ENCODE results near the gene BOLA1.
"Not testable (repeated sequence)": the region's sequence is repeated elsewhere in the genome, so short reads cannot be mapped to it uniquely, and the experiment has no call there.

The BOLA1 gene

GRCh38 chr1:149928401-149928724 is 29.0 kb downstream of the BOLA1 start:
- Histone ChIP-seq H3K4me1 (ENCODE audit: control insufficient read depth in 1 of 2, insufficient read depth in 2 of 2, low read length in 2 of 2) (peaks cover 35 to 42% of the 10 kb centered on the region in 2 donors), H3K9me3 (ENCODE audit: control insufficient read depth in 1 of 2, low read length in 2 of 2) (no peaks in the 10 kb centered on the region), H3K4me3 (ENCODE audit: low read depth in 1 of 2, low read length in 2 of 2) (peak overlapping the region; percentile 79 to 97), H3K36me3 (ENCODE audit: control insufficient read depth in 1 of 2, insufficient read depth in 2 of 2, low read length in 2 of 2) (peaks cover 55 to 68% of the 10 kb centered on the region in 2 donors), H3K27me3 (ENCODE audit: control insufficient read depth in 1 of 2, insufficient read depth in 2 of 2, low read length in 2 of 2) (no peaks in the 10 kb centered on the region), H3K27ac (ENCODE audit: low read depth, low read length) (peak overlapping the region; percentile 95), H3K9ac (ENCODE audit: low read depth in 1 of 2, low read length in 2 of 2) (peak overlapping the region; percentile 70 to 86)

- no peak overlapping the region for H3K27ac ChIP-seq (ENCODE audit: low read depth, low read length)
- H3K9ac ChIP-seq (ENCODE audit: low read depth in 1 of 2, low read length in 2 of 2) = peak overlapping the region in 1 of 2 donors; percentile 6
- no peaks in the 10 kb centered on the region for H3K9me3 ChIP-seq (ENCODE audit: control insufficient read depth in 1 of 2, low read length in 2 of 2)
- peaks cover 48 to 54% of the 10 kb centered on the region in 2 donors for H3K4me1 ChIP-seq (ENCODE audit: control insufficient read depth in 1 of 2, insufficient read depth in 2 of 2, low read length in 2 of 2)
- H3K4me3 ChIP-seq (ENCODE audit: low read depth in 1 of 2, low read length in 2 of 2) = no peak overlapping the region
- no peaks in the 10 kb centered on the region for H3K27me3 ChIP-seq (ENCODE audit: control insufficient read depth in 1 of 2, insufficient read depth in 2 of 2, low read length in 2 of 2)
- peaks cover 49 to 64% of the 10 kb centered on the region in 2 donors for H3K36me3 ChIP-seq (ENCODE audit: control insufficient read depth in 1 of 2, insufficient read depth in 2 of 2, low read length in 2 of 2)
Measured at GRCh38 chr1:149929856-149930255, 30.5 kb downstream of the BOLA1 start.

GRCh38 chr1:149931212-149931790 is 31.9 kb downstream of the BOLA1 start:
- peak overlapping the region in 1 of 2 donors; percentile 17 for H3K4me3 ChIP-seq (ENCODE audit: low read depth in 1 of 2, low read length in 2 of 2)
- H3K4me1 ChIP-seq (ENCODE audit: control insufficient read depth in 1 of 2, insufficient read depth in 2 of 2, low read length in 2 of 2) = peaks cover 49 to 59% of the 10 kb centered on the region in 2 donors
- peaks cover 39 to 50% of the 10 kb centered on the region in 2 donors for H3K36me3 ChIP-seq (ENCODE audit: control insufficient read depth in 1 of 2, insufficient read depth in 2 of 2, low read length in 2 of 2)
- H3K9ac ChIP-seq (ENCODE audit: low read depth in 1 of 2, low read length in 2 of 2) = no peak overlapping the region
- H3K27ac ChIP-seq (ENCODE audit: low read depth, low read length) = no peak overlapping the region
- H3K9me3 ChIP-seq (ENCODE audit: control insufficient read depth in 1 of 2, low read length in 2 of 2) = no peaks in the 10 kb centered on the region
- H3K27me3 ChIP-seq (ENCODE audit: control insufficient read depth in 1 of 2, insufficient read depth in 2 of 2, low read length in 2 of 2) = no peaks in the 10 kb centered on the region

- H3K4me3 ChIP-seq (ENCODE audit: low read depth in 1 of 2, low read length in 2 of 2) = no peak overlapping the region
- H3K36me3 ChIP-seq (ENCODE audit: control insufficient read depth in 1 of 2, insufficient read depth in 2 of 2, low read length in 2 of 2) = peaks cover 39 to 47% of the 10 kb centered on the region in 2 donors
- no peak overlapping the region for H3K27ac ChIP-seq (ENCODE audit: low read depth, low read length)
- H3K9ac ChIP-seq (ENCODE audit: low read depth in 1 of 2, low read length in 2 of 2) = no peak overlapping the region
- peaks cover 42 to 58% of the 10 kb centered on the region in 2 donors for H3K4me1 ChIP-seq (ENCODE audit: control insufficient read depth in 1 of 2, insufficient read depth in 2 of 2, low read length in 2 of 2)
- no peaks in the 10 kb centered on the region for H3K27me3 ChIP-seq (ENCODE audit: control insufficient read depth in 1 of 2, insufficient read depth in 2 of 2, low read length in 2 of 2)
- no peaks in the 10 kb centered on the region for H3K9me3 ChIP-seq (ENCODE audit: control insufficient read depth in 1 of 2, low read length in 2 of 2)
Measured at GRCh38 chr1:149932474-149932873, 33.1 kb downstream of the BOLA1 start.

GRCh38 chr1:149933208-149933607 is 33.8 kb downstream of the BOLA1 start:
- peaks cover 48 to 63% of the 10 kb centered on the region in 2 donors for H3K4me1 ChIP-seq (ENCODE audit: control insufficient read depth in 1 of 2, insufficient read depth in 2 of 2, low read length in 2 of 2)
- H3K4me3 ChIP-seq (ENCODE audit: low read depth in 1 of 2, low read length in 2 of 2) = peak overlapping the region in 1 of 2 donors; percentile 40
- H3K27me3 ChIP-seq (ENCODE audit: control insufficient read depth in 1 of 2, insufficient read depth in 2 of 2, low read length in 2 of 2) = no peaks in the 10 kb centered on the region
- H3K9me3 ChIP-seq (ENCODE audit: control insufficient read depth in 1 of 2, low read length in 2 of 2) = no peaks in the 10 kb centered on the region
- H3K27ac ChIP-seq (ENCODE audit: low read depth, low read length) = no peak overlapping the region
- H3K9ac ChIP-seq (ENCODE audit: low read depth in 1 of 2, low read length in 2 of 2) = no peak overlapping the region
- H3K36me3 ChIP-seq (ENCODE audit: control insufficient read depth in 1 of 2, insufficient read depth in 2 of 2, low read length in 2 of 2) = peaks cover 39 to 47% of the 10 kb centered on the region in 2 donors

GRCh38 chr1:149934356-149934755 is 35.0 kb downstream of the BOLA1 start:
- Histone ChIP-seq H3K4me3 (ENCODE audit: low read depth in 1 of 2, low read length in 2 of 2) (peak overlapping the region; percentile 81 to 84), H3K27ac (ENCODE audit: low read depth, low read length) (no peak overlapping the region)

GRCh38 chr1:149936170-149936991 is 37.0 kb downstream of the BOLA1 start, which contains the start of gene MTMR11:
Gene MTMR11 (minus strand): TSS chr1:149936879. CDS start chr1:149936647, 232 bp downstream.
- H3K9ac ChIP-seq (ENCODE audit: low read depth in 1 of 2, low read length in 2 of 2) = peak within 1 kb of the TSS; percentile 86 to 92
- H3K9me3 ChIP-seq (ENCODE audit: control insufficient read depth in 1 of 2, low read length in 2 of 2) = no peaks in the 10 kb centered on the region
- peak within 1 kb of the TSS; percentile 47 for H3K27ac ChIP-seq (ENCODE audit: low read depth, low read length)
- peaks cover 17 to 26% of the 10 kb centered on the region in 2 donors for H3K36me3 ChIP-seq (ENCODE audit: control insufficient read depth in 1 of 2, insufficient read depth in 2 of 2, low read length in 2 of 2)
- peak within 1 kb of the TSS; percentile 81 to 84 for H3K4me3 ChIP-seq (ENCODE audit: low read depth in 1 of 2, low read length in 2 of 2)
- H3K4me1 ChIP-seq (ENCODE audit: control insufficient read depth in 1 of 2, insufficient read depth in 2 of 2, low read length in 2 of 2) = peaks cover 50 to 58% of the 10 kb centered on the region in 2 donors
- H3K27me3 ChIP-seq (ENCODE audit: control insufficient read depth in 1 of 2, insufficient read depth in 2 of 2, low read length in 2 of 2) = no peaks in the 10 kb centered on the region

More at GRCh38 chr1:149934356-149934755, 35.0 kb downstream of the BOLA1 start:
- Histone ChIP-seq H3K9ac (ENCODE audit: low read depth in 1 of 2, low read length in 2 of 2) (peak overlapping the region in 1 of 2 donors; percentile 92), H3K9me3 (ENCODE audit: control insufficient read depth in 1 of 2, low read length in 2 of 2) (no peaks in the 10 kb centered on the region), H3K36me3 (ENCODE audit: control insufficient read depth in 1 of 2, insufficient read depth in 2 of 2, low read length in 2 of 2) (peaks cover 38 to 46% of the 10 kb centered on the region in 2 donors), H3K27me3 (ENCODE audit: control insufficient read depth in 1 of 2, insufficient read depth in 2 of 2, low read length in 2 of 2) (no peaks in the 10 kb centered on the region), H3K4me1 (ENCODE audit: control insufficient read depth in 1 of 2, insufficient read depth in 2 of 2, low read length in 2 of 2) (peaks cover 47 to 59% of the 10 kb centered on the region in 2 donors)

GRCh38 chr1:149936992-149937705 is 37.8 kb downstream of the BOLA1 start:
- Histone ChIP-seq H3K4me1 (ENCODE audit: control insufficient read depth in 1 of 2, insufficient read depth in 2 of 2, low read length in 2 of 2) (peaks cover 46 to 51% of the 10 kb centered on the region in 2 donors), H3K36me3 (ENCODE audit: control insufficient read depth in 1 of 2, insufficient read depth in 2 of 2, low read length in 2 of 2) (peaks cover 10 to 18% of the 10 kb centered on the region in 2 donors), H3K4me3 (ENCODE audit: low read depth in 1 of 2, low read length in 2 of 2) (peak overlapping the region; percentile 81 to 84), H3K9me3 (ENCODE audit: control insufficient read depth in 1 of 2, low read length in 2 of 2) (no peaks in the 10 kb centered on the region), H3K27me3 (ENCODE audit: control insufficient read depth in 1 of 2, insufficient read depth in 2 of 2, low read length in 2 of 2) (no peaks in the 10 kb centered on the region), H3K27ac (ENCODE audit: low read depth, low read length) (peak overlapping the region; percentile 47), H3K9ac (ENCODE audit: low read depth in 1 of 2, low read length in 2 of 2) (peak overlapping the region; percentile 86 to 92)

GRCh38 chr1:149937759-149938158 is 38.4 kb downstream of the BOLA1 start:
- H3K36me3 ChIP-seq (ENCODE audit: control insufficient read depth in 1 of 2, insufficient read depth in 2 of 2, low read length in 2 of 2) = peaks cover 7 to 14% of the 10 kb centered on the region in 2 donors
- H3K9ac ChIP-seq (ENCODE audit: low read depth in 1 of 2, low read length in 2 of 2) = peak overlapping the region; percentile 0 to 86
- no peaks in the 10 kb centered on the region for H3K27me3 ChIP-seq (ENCODE audit: control insufficient read depth in 1 of 2, insufficient read depth in 2 of 2, low read length in 2 of 2)
- H3K4me3 ChIP-seq (ENCODE audit: low read depth in 1 of 2, low read length in 2 of 2) = peak overlapping the region; percentile 81 to 84
- H3K4me1 ChIP-seq (ENCODE audit: control insufficient read depth in 1 of 2, insufficient read depth in 2 of 2, low read length in 2 of 2) = peaks cover 46 to 49% of the 10 kb centered on the region in 2 donors
- peak overlapping the region; percentile 47 for H3K27ac ChIP-seq (ENCODE audit: low read depth, low read length)
- H3K9me3 ChIP-seq (ENCODE audit: control insufficient read depth in 1 of 2, low read length in 2 of 2) = no peaks in the 10 kb centered on the region

GRCh38 chr1:149938668-149939003 is 39.3 kb downstream of the BOLA1 start:
- H3K27ac ChIP-seq (ENCODE audit: low read depth, low read length) = peak overlapping the region; percentile 76
- H3K4me3 ChIP-seq (ENCODE audit: low read depth in 1 of 2, low read length in 2 of 2) = peak overlapping the region; percentile 34 to 52
- peak overlapping the region; percentile 39 to 48 for H3K9ac ChIP-seq (ENCODE audit: low read depth in 1 of 2, low read length in 2 of 2)
- H3K4me1 ChIP-seq (ENCODE audit: control insufficient read depth in 1 of 2, insufficient read depth in 2 of 2, low read length in 2 of 2) = peaks cover 40 to 51% of the 10 kb centered on the region in 2 donors
- not testable (repeated sequence) for H3K36me3 ChIP-seq (ENCODE audit: control insufficient read depth in 1 of 2, insufficient read depth in 2 of 2, low read length in 2 of 2); H3K9me3 ChIP-seq (ENCODE audit: control insufficient read depth in 1 of 2, low read length in 2 of 2); H3K27me3 ChIP-seq (ENCODE audit: control insufficient read depth in 1 of 2, insufficient read depth in 2 of 2, low read length in 2 of 2)
